Measurements from ENCODE around the gene SRGN. TPM values are rescaled to one million over a fixed set of nuclear protein-coding genes. Genes with fewer than 3 reads are reported as not detected.

SRGN gene
- total RNA-seq, 4 donors from 2014 or later, result 90.0 to 313 (median 105) TPM

GRCh38 chr10:69080226-69080625 is 7.7 kb upstream of the SRGN start:
- H3K27ac ChIP-seq, result no peak overlapping the region
- H3K4me1 ChIP-seq, result no peaks in the 10 kb centered on the region
- no peak for TF ChIP-seq CTCF (IDR thresholded peaks at IDR 0.05)
- no peak for TF ChIP-seq POLR2A (IDR thresholded peaks at IDR 0.05)
- no peak for TF ChIP-seq EP300 (IDR thresholded peaks at IDR 0.05)
- no peaks in the 10 kb centered on the region for H3K36me3 ChIP-seq
- WGBS, 2 donors, result 72 to 76% methylated on average over 4 of the region's 4 CpGs
- no peak for DNase-seq (ENCODE audit: low spot score in 2 of 2)
- no peaks in the 10 kb centered on the region for H3K27me3 ChIP-seq
- no peak overlapping the region for H3K4me3 ChIP-seq
- no peaks in the 10 kb centered on the region for H3K9me3 ChIP-seq

GRCh38 chr10:69086001-69086509 is 1.8 kb upstream of the SRGN start:
- Histone ChIP-seq H3K4me1 (peaks cover 0 to 12% (median 2%) of the 10 kb centered on the region in 4 donors), H3K27ac (peak overlapping the region; percentile 77 to 90 (median 86)), H3K36me3 (no peaks in the 10 kb centered on the region), H3K27me3 (no peaks in the 10 kb centered on the region), H3K4me3 (peak overlapping the region in 1 of 4 donors; percentile 21), H3K9me3 (no peaks in the 10 kb centered on the region)
- DNase-seq (ENCODE audit: low spot score in 2 of 2), result no peak
- 28 to 29% methylated on average over 9 of the region's 9 CpGs for WGBS, 2 donors
- peak; percentile 18 to 74 for TF ChIP-seq EP300 (IDR thresholded peaks at IDR 0.05)
- TF ChIP-seq CTCF (IDR thresholded peaks at IDR 0.05), result no peak

DNA sequence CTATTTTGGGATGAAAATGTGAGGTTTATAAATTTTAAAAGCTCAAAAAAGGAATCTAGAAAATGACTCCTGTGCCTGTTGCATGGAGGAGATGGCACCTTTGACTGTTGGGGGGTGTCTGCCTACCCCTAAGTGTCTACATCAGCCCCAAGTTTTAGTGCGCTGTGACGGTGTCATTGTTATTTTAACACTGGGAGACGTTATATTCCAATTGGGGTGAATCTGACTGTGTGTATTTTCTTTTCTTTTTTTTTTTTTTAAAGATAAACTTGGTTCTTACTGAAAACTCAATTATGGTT is 517 bp downstream of the SRGN start:
- H3K9me3 ChIP-seq, result no peaks in the 10 kb centered on the region
- peak overlapping the region; percentile 77 to 90 (median 87) for H3K27ac ChIP-seq
- H3K27me3 ChIP-seq, result no peaks in the 10 kb centered on the region
- H3K36me3 ChIP-seq, result no peaks in the 10 kb centered on the region
- peaks cover 0 to 17% (median 5%) of the 10 kb centered on the region in 4 donors for H3K4me1 ChIP-seq
- peak overlapping the region; percentile 24 to 50 (median 38) for H3K4me3 ChIP-seq
- 57 to 68% methylated on average over 3 of the region's 3 CpGs for WGBS, 2 donors
- no peak for TF ChIP-seq CTCF (IDR thresholded peaks at IDR 0.05)
- TF ChIP-seq POLR2A (IDR thresholded peaks at IDR 0.05), result no peak
- no peak for DNase-seq (ENCODE audit: low spot score in 2 of 2)

DNA sequence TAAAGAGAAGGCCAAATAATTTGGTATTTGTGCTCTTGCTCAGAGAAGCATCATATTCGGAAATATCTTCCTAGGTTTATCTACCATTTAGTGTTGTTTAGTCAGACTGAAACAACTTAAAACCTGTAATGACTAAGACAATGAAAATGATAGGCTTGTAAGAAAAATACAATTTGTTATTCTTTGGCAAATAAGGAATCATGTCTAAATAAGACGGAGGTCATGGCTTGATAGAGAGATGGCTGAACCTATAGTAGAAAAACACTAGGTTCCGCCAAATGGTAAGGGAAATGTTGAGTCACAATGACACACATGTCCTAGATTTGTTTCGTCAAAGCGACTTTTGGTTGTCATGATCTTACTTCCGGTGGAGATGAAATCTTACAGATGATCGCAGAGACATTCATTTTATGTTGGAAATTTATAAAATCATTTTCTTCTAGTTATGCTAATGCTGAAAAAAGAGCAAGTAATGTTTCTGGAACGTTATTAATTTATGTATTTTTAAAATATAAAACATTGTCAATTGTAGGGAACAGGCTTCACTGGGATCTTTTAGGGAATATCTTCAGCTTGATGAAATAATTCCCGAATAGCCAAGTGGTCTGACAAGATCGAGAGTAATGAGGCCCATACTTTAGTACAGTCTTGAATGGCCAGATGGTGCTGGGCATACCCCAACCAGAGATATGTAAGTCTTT is 1.0 kb downstream of the SRGN start:
- H3K4me1 ChIP-seq, result peaks cover 0 to 17% (median 5%) of the 10 kb centered on the region in 4 donors
- TF ChIP-seq POLR2A (IDR thresholded peaks at IDR 0.05), result peak; percentile 22 to 27
- TF ChIP-seq CTCF (IDR thresholded peaks at IDR 0.05), result no peak
- TF ChIP-seq EP300 (IDR thresholded peaks at IDR 0.05), result peak; percentile 32 to 55
- H3K4me3 ChIP-seq, result peak overlapping the region; percentile 24 to 50 (median 38)
- no peak for DNase-seq (ENCODE audit: low spot score in 2 of 2)
- 74 to 81% methylated on average over 10 of the region's 10 CpGs for WGBS, 2 donors
- no peaks in the 10 kb centered on the region for H3K9me3 ChIP-seq
- H3K27me3 ChIP-seq, result no peaks in the 10 kb centered on the region
- H3K36me3 ChIP-seq, result no peaks in the 10 kb centered on the region
- peak overlapping the region; percentile 77 to 90 (median 87) for H3K27ac ChIP-seq

All from tibial nerve (tissue), 4 donors.